ENCODE results near the gene IFT74. TPM values are rescaled to one million over a fixed set of nuclear protein-coding genes. Genes with fewer than 3 reads are reported as not detected.

IFT74 gene
- not detected in 2 replicates for total RNA-seq (2014; rRNA removed; shearing (Covaris generic))
- not detected in 2 replicates for polyA plus RNA-seq (2015; cell fraction: cytosol; rRNA removed)
- not detected in 2 replicates for polyA plus RNA-seq (2015; cell fraction: nucleus; rRNA removed)

DNA sequence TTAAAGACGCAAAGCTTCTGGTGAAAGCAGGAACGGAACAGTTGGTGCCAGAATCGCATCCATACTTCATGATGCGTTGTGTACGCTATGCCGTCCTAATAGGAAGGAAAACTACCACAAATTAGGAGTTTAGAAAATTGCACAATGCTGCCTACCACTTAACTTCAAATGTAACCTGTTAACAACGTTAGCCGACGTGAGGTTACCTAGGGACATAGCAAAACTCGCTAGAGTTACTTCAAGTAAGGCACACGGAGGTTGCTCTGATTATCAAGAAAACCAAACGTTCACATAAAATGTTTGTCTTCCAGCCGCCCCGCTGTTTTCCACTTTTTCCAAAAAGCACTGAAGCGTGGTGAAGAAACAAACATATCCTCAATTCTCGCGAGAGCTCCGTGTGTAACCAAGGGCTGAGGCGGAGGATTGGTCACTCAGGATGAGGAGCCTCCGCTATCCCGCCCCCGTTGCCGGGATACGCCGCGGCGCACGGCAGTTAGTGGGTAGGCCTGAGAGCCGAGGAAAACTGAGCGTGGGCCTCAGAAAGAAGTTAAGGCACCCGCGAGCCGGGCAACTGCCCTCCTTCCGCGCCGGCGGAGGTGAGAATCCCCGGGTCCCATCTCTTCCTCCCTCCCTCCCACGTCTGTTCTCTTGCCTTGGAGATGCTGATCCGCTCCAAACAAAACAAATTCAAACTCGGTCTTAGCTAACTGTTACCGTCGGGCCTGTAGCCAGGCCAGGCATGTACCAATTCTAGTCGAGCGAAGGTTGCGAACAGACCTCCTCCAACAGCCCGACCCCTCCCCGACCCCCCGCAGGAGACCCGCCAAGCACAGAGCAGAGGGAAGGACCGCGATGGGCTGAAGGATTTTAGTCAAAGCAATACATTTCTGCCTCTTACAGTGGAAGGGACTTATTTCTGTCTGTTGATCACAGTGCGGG lies at the start of gene IFT74:
Gene IFT74, plus strand, starts transcription at position 492 of the 939 bp plus-strand sequence. CDS start 5,556 bp downstream, outside the sequence.
- DNase-seq (ENCODE audit: low read depth, low spot score): no peak
- in situ Hi-C loops (cut with HindIII; ENCODE audit: low pct_unique_long_range_greater_than_20kb, low sequenced_read_pairs): no loop called here

DNA sequence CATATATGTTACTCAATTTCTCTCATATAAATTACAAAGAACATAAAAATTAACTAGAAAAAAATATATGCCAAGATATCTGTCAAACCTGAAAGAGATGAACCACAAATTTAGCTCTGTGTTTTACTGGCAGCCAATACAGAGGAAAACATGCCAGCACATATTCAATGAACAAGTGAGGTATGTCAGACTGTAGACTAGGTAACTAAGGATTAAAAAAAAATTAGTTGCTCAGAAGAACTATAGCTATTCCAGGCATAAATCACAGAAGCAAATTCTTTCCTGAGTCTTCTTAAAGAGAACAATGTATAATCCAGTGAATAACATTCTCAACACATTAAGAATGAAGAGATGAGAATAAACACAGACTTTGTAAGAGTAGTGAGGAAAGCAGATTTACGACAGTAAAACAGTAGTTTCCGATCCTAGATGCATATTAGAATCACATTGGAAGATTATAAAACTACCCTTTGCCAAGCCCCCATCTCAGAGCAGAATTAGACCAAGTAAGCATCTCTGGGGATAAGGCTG lies 43.0 kb upstream of the IFT74 start:
- in situ Hi-C loops (cut with HindIII; ENCODE audit: low pct_unique_long_range_greater_than_20kb, low sequenced_read_pairs): no loop called here

DNA sequence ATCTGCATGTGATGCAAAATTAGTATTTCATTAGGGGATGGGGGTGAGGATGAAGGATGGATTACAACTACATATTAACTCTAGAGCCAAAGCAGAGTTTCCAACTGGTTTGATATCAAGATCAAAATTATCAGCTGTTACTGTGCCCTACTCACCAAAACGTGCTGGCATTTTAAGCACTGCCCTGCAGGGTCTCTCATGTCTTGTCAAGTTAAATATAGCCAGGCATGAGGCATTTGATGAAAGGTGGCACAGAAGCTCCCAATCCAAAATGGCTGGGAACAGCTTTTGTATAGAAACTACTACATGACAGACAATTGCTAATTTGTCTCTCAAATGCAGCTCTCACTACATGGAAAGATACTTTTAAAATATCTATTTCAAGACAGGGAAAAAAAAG lies 36.5 kb upstream of the IFT74 start:
- in situ Hi-C loops (cut with HindIII; ENCODE audit: low pct_unique_long_range_greater_than_20kb, low sequenced_read_pairs): no loop called here
- no peak for DNase-seq (ENCODE audit: low read depth, low spot score)

More for the DNA sequence above, 43.0 kb upstream of the IFT74 start:
- DNase-seq (ENCODE audit: low read depth, low spot score): no peak

DNA sequence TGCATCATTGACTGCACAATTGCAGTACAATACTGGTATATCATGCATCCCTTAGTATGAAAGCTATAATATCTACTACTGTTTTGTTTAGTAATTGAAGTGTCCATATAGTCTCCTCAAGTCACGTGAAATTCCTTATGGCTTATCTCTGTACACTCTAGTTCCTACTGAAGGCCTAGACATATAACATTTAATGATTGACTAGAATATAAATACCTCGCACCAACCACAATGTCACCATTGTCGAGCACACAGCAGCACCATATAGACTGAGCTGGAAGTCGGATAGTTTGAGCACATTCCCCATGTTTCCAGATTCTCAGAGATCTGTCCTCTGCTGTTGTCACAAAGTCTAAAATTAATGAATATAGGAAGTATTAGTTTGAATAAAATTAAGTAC lies 30.6 kb upstream of the IFT74 start:
- no peak for DNase-seq (ENCODE audit: low read depth, low spot score)
- in situ Hi-C loops (cut with HindIII; ENCODE audit: low pct_unique_long_range_greater_than_20kb, low sequenced_read_pairs): no loop called here

DNA sequence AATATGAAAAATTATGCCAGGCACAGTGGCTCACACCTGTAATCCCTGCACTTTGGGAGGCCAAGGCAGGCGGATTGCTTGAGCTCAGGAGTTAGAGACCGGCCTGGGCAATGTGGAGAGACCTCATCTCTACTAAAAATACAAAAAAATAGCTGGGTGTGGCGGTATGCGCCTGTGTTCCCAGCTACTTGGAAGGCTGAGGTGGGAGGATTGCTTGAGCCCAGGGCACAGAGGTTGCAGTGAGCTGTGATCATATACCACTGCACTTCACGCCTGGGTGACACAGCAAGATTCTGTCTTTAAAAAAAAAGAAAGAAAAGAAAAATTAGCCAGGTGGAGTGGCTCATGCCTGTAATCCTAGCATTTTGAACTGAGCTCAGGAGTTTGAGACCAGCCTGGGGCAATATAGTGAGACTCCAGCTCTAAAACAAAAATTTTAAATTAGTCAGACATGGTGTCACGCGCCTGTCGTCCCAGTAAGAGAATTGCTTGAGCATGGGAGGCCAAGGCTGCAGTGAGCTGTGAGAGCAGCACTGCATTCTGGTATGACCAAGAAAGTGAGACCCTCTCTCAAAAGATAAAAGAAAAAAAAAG lies 27.2 kb upstream of the IFT74 start:
- DNase-seq (ENCODE audit: low read depth, low spot score): no peak
- in situ Hi-C loops (cut with HindIII; ENCODE audit: low pct_unique_long_range_greater_than_20kb, low sequenced_read_pairs): no loop called here

- in situ Hi-C loops (cut with HindIII; ENCODE audit: low pct_unique_long_range_greater_than_20kb, low sequenced_read_pairs): no loop called here
Measured at GRCh38 chr9:26935847-26936246, 20.4 kb upstream of the IFT74 start.

GRCh38 chr9:26937816-26938371 lies 18.3 kb upstream of the IFT74 start:
- in situ Hi-C loops (cut with HindIII; ENCODE audit: low pct_unique_long_range_greater_than_20kb, low sequenced_read_pairs): no loop called here
- DNase-seq (ENCODE audit: low read depth, low spot score): no peak

More at GRCh38 chr9:26935847-26936246, 20.4 kb upstream of the IFT74 start:
- no peak for DNase-seq (ENCODE audit: low read depth, low spot score)

GRCh38 chr9:26939955-26940711 lies 16.1 kb upstream of the IFT74 start:
- in situ Hi-C loops (cut with HindIII; ENCODE audit: low pct_unique_long_range_greater_than_20kb, low sequenced_read_pairs): no loop called here
- no peak for DNase-seq (ENCODE audit: low read depth, low spot score)

- DNase-seq (ENCODE audit: low read depth, low spot score): no peak
- in situ Hi-C loops (cut with HindIII; ENCODE audit: low pct_unique_long_range_greater_than_20kb, low sequenced_read_pairs): no loop called here
Measured at GRCh38 chr9:26940779-26941178, 15.4 kb upstream of the IFT74 start.

GRCh38 chr9:26945591-26945990 lies 10.6 kb upstream of the IFT74 start:
- in situ Hi-C loops (cut with HindIII; ENCODE audit: low pct_unique_long_range_greater_than_20kb, low sequenced_read_pairs): no loop called here
- no peak for DNase-seq (ENCODE audit: low read depth, low spot score)

DNA sequence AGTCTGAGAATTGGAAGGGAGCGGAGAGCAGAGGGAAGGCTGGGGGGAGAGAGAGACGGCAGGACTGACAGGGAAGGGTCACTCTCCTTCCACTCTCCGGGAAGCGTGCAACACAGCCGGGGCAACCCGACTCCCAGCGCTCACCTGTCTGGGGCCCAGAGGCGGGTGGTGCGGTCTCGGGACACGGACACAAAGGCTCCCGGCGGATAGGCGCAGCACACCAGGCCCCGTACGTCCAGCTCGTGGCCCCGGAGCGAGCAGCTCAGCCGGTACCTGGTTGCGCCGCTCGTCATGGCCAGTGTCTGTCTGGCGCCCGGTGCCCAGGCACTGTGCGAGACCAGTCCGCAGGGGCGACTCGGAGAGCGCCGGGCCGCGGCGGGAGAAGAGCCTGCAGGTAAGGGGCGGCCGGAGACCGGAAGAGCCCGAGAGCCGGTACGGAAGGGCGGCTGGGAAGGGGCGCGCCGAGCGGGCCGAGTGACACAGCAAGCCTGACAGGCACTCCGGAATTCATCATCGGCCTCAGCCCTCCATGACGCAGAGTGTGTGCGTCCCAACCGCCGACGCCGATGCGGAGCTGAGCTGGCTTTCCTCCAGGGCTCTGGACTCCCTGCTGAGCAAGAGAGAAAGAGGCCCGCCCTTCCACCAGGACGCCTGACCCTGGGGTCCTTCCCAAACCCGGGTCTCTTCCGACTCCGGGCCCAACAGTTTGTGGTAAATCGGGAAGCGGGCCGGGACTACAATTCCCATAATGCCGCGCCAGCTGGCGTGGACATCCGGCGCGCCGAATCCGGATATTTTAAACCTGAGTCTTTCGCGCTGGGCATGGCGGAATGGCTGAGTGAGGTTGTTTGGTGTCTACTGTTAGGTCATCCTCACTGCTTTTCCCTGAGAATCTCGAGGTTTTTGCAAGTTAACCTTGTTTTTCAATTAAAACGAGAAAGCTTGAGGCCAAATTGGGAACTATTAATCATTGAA lies 9.2 kb upstream of the IFT74 start, which contains the start of gene PLAA:
Gene PLAA, minus strand, starts transcription at position 490 of the 975 bp plus-strand sequence. Its CDS starts 197 bp downstream, at position 293.
- in situ Hi-C loops (cut with HindIII; ENCODE audit: low pct_unique_long_range_greater_than_20kb, low sequenced_read_pairs): no loop called here
- no peak for DNase-seq (ENCODE audit: low read depth, low spot score)

GRCh38 chr9:26947736-26948135 lies 8.5 kb upstream of the IFT74 start:
- in situ Hi-C loops (cut with HindIII; ENCODE audit: low pct_unique_long_range_greater_than_20kb, low sequenced_read_pairs): no loop called here

GRCh38 chr9:26949637-26950069 lies 6.6 kb upstream of the IFT74 start:
- DNase-seq (ENCODE audit: low read depth, low spot score): no peak
- in situ Hi-C loops (cut with HindIII; ENCODE audit: low pct_unique_long_range_greater_than_20kb, low sequenced_read_pairs): no loop called here

More at GRCh38 chr9:26947736-26948135, 8.5 kb upstream of the IFT74 start:
- no peak for DNase-seq (ENCODE audit: low read depth, low spot score)

- DNase-seq (ENCODE audit: low read depth, low spot score): no peak
- in situ Hi-C loops (cut with HindIII; ENCODE audit: low pct_unique_long_range_greater_than_20kb, low sequenced_read_pairs): no loop called here
Measured at GRCh38 chr9:26950521-26950920, 5.7 kb upstream of the IFT74 start.

GRCh38 chr9:26951794-26952193 lies 4.4 kb upstream of the IFT74 start:
- in situ Hi-C loops (cut with HindIII; ENCODE audit: low pct_unique_long_range_greater_than_20kb, low sequenced_read_pairs): no loop called here
- no peak for DNase-seq (ENCODE audit: low read depth, low spot score)

- in situ Hi-C loops (cut with HindIII; ENCODE audit: low pct_unique_long_range_greater_than_20kb, low sequenced_read_pairs): no loop called here
- no peak for DNase-seq (ENCODE audit: low read depth, low spot score)
Measured at GRCh38 chr9:26954050-26954508, 2.1 kb upstream of the IFT74 start.
